NCI-H2029 (cell line): Measurements from ENCODE around the gene LPP.

ENCODE experiments used
- DNase-seq: peaks from one replicate; lab custom pipeline; 2025; lab: John Stamatoyannopoulos, UW

The LPP gene

GRCh38 chr3:188331166-188331565 is 177.2 kb downstream of the LPP start:
- no peak for DNase-seq

GRCh38 chr3:188332085-188332484 is 178.1 kb downstream of the LPP start:
- DNase-seq, result no peak

GRCh38 chr3:188335656-188336055 is 181.7 kb downstream of the LPP start:
- no peak for DNase-seq

GRCh38 chr3:188336178-188336577 is 182.2 kb downstream of the LPP start:
- DNase-seq, result no peak

- no peak for DNase-seq
Measured at GRCh38 chr3:188337232-188337631, 183.3 kb downstream of the LPP start.

- DNase-seq, result no peak
Measured at GRCh38 chr3:188338086-188338485, 184.1 kb downstream of the LPP start.

- DNase-seq, result no peak
Measured at GRCh38 chr3:188339410-188340295, 185.7 kb downstream of the LPP start.

GRCh38 chr3:188341501-188341900 is 187.5 kb downstream of the LPP start:
- DNase-seq, result no peak

- DNase-seq, result no peak
Measured at GRCh38 chr3:188342991-188343732, 189.2 kb downstream of the LPP start.

- DNase-seq, result no peak
Measured at GRCh38 chr3:188343894-188344293, 189.9 kb downstream of the LPP start.

- DNase-seq, result no peak
Measured at GRCh38 chr3:188345223-188345622, 191.3 kb downstream of the LPP start.

GRCh38 chr3:188348435-188349244 is 194.7 kb downstream of the LPP start:
- no peak for DNase-seq

- DNase-seq, result no peak
Measured at GRCh38 chr3:188349351-188349901, 195.5 kb downstream of the LPP start.

- DNase-seq, result no peak
Measured at GRCh38 chr3:188349933-188350332, 196.0 kb downstream of the LPP start.

- no peak for DNase-seq
Measured at GRCh38 chr3:188350961-188351360, 197.0 kb downstream of the LPP start.

- no peak for DNase-seq
Measured at GRCh38 chr3:188351648-188352047, 197.7 kb downstream of the LPP start.

- no peak for DNase-seq
Measured at GRCh38 chr3:188352196-188352927, 198.4 kb downstream of the LPP start.

- no peak for DNase-seq
Measured at GRCh38 chr3:188353426-188353825, 199.5 kb downstream of the LPP start.

- DNase-seq, result no peak
Measured at GRCh38 chr3:188358787-188359493, 205.0 kb downstream of the LPP start.

GRCh38 chr3:188360364-188360881 is 206.5 kb downstream of the LPP start:
- no peak for DNase-seq
